Mesenchymal stem cell (in vitro differentiated cells and primary cell): ENCODE results near the gene THSD8.
A peak's percentile ranks its signal among the peaks of the same experiment; 100 is the strongest.

Source experiments
- DNase-seq: peaks from one replicate; pipeline ENCODE4 v3.0.0-alpha.2; 2013
- H2AFZ ChIP-seq: one replicate; pipeline ENCODE4 v1.6.1; 2013; ENCODE audit warnings: low read depth, mild to moderate bottlenecking, control low read depth, inconsistent platforms, low read length, moderate library complexity
- H2AK5ac ChIP-seq: 2 replicates; pipeline ENCODE4 v1.6.1; 2013; ENCODE audit warnings: low read length, moderate library complexity, mild to moderate bottlenecking, inconsistent platforms; ENCODE audit not compliant: severe bottlenecking
- H2BK120ac ChIP-seq: one replicate; pipeline ENCODE4 v1.6.1; 2013; ENCODE audit warnings: low read depth, mild to moderate bottlenecking, inconsistent platforms, low read length, moderate library complexity
- H2BK12ac ChIP-seq, 2 experiments: one replicate each; pipeline ENCODE4 v1.6.1; 2013; ENCODE audit warnings: inconsistent platforms in 2 of 2, low read length in 2 of 2, mild to moderate bottlenecking in 2 of 2, moderate library complexity in 2 of 2, control low read depth in 1 of 2
- H2BK15ac ChIP-seq: one replicate; pipeline ENCODE4 v1.6.1; 2013; ENCODE audit warnings: mild to moderate bottlenecking, low read depth, inconsistent platforms; ENCODE audit not compliant: poor library complexity, severe bottlenecking
- H2BK5ac ChIP-seq: 2 replicates; pipeline ENCODE4 v1.6.1; 2013; ENCODE audit warnings: low read depth, mild to moderate bottlenecking, low read length, control low read depth, inconsistent platforms; ENCODE audit not compliant: poor library complexity, severe bottlenecking
- H3K14ac ChIP-seq, 2 experiments: one replicate each; pipeline ENCODE4 v1.6.1; 2013; ENCODE audit warnings: inconsistent platforms in 2 of 2, low read length in 2 of 2, control low read depth in 1 of 2, mild to moderate bottlenecking in 1 of 2, moderate library complexity in 1 of 2
- H3K18ac ChIP-seq, 2 experiments: one replicate each; pipeline ENCODE4 v1.6.1; 2013; ENCODE audit warnings: inconsistent platforms in 2 of 2, low read length in 2 of 2, control low read depth in 1 of 2, low read depth in 1 of 2, mild to moderate bottlenecking in 1 of 2
- H3K23ac ChIP-seq, 2 experiments: one replicate each; pipeline ENCODE4 v1.6.1; 2013; ENCODE audit warnings: inconsistent platforms in 2 of 2, low read length in 2 of 2, mild to moderate bottlenecking in 2 of 2, moderate library complexity in 2 of 2, control low read depth in 1 of 2
- H3K27ac ChIP-seq: 2 replicates; pipeline ENCODE4 v1.5.1; 2013; ENCODE audit warnings: mild to moderate bottlenecking, moderate library complexity, low read length, control low read depth, inconsistent platforms; ENCODE audit not compliant: poor library complexity, severe bottlenecking
- H3K27me3 ChIP-seq, 2 experiments: 2 replicates each; pipeline versions ENCODE4 v1.6.1 to v1.7.0; 2013; ENCODE audit warnings: low read length in 2 of 2, mild to moderate bottlenecking in 2 of 2, moderate library complexity in 2 of 2, control low read depth in 1 of 2, inconsistent platforms in 1 of 2; ENCODE audit not compliant: control insufficient read depth in 1 of 2, insufficient read depth in 1 of 2
- H3K36me3 ChIP-seq, 2 experiments: 2 replicates each; pipeline versions ENCODE4 v1.6.1 to v1.7.0; 2013; ENCODE audit warnings: low read length in 2 of 2, control low read depth in 1 of 2, inconsistent platforms in 1 of 2, low read depth in 1 of 2, mild to moderate bottlenecking in 1 of 2; ENCODE audit not compliant: insufficient read depth in 2 of 2, control insufficient read depth in 1 of 2
- H3K4ac ChIP-seq, 2 experiments: one replicate each; pipeline ENCODE4 v1.6.1; 2013; ENCODE audit warnings: inconsistent platforms in 2 of 2, low read length in 2 of 2, mild to moderate bottlenecking in 2 of 2, moderate library complexity in 2 of 2, control low read depth in 1 of 2, low read depth in 1 of 2
- H3K4me1 ChIP-seq: 2 replicates; pipeline ENCODE4 v1.6.1; 2013; ENCODE audit warnings: low read depth, low read length, control low read depth; ENCODE audit not compliant: control insufficient read depth, insufficient read depth
- H3K4me2 ChIP-seq: 2 replicates; pipeline ENCODE4 v1.6.1; 2013; ENCODE audit warnings: low read length, mild to moderate bottlenecking, inconsistent platforms; ENCODE audit not compliant: poor library complexity, severe bottlenecking
- H3K4me3 ChIP-seq, 2 experiments: 2 replicates each; pipeline versions ENCODE4 v1.5.1 to v1.7.0; 2013; ENCODE audit warnings: low read length in 2 of 2, mild to moderate bottlenecking in 2 of 2, control low read depth in 1 of 2, low read depth in 1 of 2; ENCODE audit not compliant: insufficient read depth in 1 of 2
- H3K79me1 ChIP-seq: replicated peaks from 2 replicates; pipeline ENCODE4 v1.6.1; 2013; ENCODE audit warnings: mild to moderate bottlenecking, control low read depth, low read length, inconsistent platforms; ENCODE audit not compliant: poor library complexity, severe bottlenecking
- H3K9ac ChIP-seq: 2 replicates; pipeline ENCODE4 v1.7.0; 2013; ENCODE audit warnings: mild to moderate bottlenecking, low read length, moderate library complexity
- H3K9me3 ChIP-seq: 2 replicates; pipeline ENCODE4 v1.7.0; 2013; ENCODE audit warnings: mild to moderate bottlenecking, low read length; ENCODE audit not compliant: control insufficient read depth
- H4K8ac ChIP-seq: one replicate; pipeline ENCODE4 v1.6.1; 2013; ENCODE audit warnings: inconsistent platforms, mild to moderate bottlenecking, low read length, moderate library complexity
- H4K91ac ChIP-seq: one replicate; pipeline ENCODE4 v1.6.1; 2013; ENCODE audit warnings: mild to moderate bottlenecking, low read length, inconsistent platforms
- WGBS: methylation state at CpG from one replicate; pipeline ENCODE4 v1.1.7; 2013; ENCODE audit warnings: mixed read lengths; 5-methylcytosine and 5-hydroxymethylcytosine counted together

Gene THSD8

GRCh38 chr19:12792051-12792852 is 9.6 kb upstream of the THSD8 start:
- Histone ChIP-seq H2BK5ac (peak overlapping the region; percentile 93), H4K8ac (peak overlapping the region; percentile 33), H3K4me1 (peaks cover 38% of the 10 kb centered on the region), H3K79me1 (no peaks in the 10 kb centered on the region), H3K4ac (peak overlapping the region; percentile 84 to 89), H3K9ac (peak overlapping the region; percentile 99), H3K14ac (peak overlapping the region in 1 of 2 experiments; percentile 100), H3K4me3 (peak overlapping the region; percentile 86 to 99), H2BK120ac (no peak overlapping the region), H3K4me2 (peak overlapping the region; percentile 95), H2BK12ac (peak overlapping the region in 1 of 2 experiments; percentile 90), H2AFZ (no peak overlapping the region), H3K27ac (peak overlapping the region; percentile 85), H3K36me3 (peaks cover 0 to 8% of the 10 kb centered on the region in 2 experiments), H3K27me3 (no peaks in the 10 kb centered on the region), H2AK5ac (peak overlapping the region; percentile 26), H3K23ac (peak overlapping the region; percentile 82 to 98), H3K9me3 (no peaks in the 10 kb centered on the region), H2BK15ac (peak overlapping the region; percentile 87), H4K91ac (peak overlapping the region; percentile 67), H3K18ac (peak overlapping the region; percentile 97 to 99)
- WGBS = under 1% methylated on average over 53 of the region's 84 CpGs
- peak; percentile 55 for DNase-seq

GRCh38 chr19:12792853-12793289 is 9.0 kb upstream of the THSD8 start:
- peak overlapping the region in 1 of 2 experiments; percentile 75 for H3K4ac ChIP-seq
- peak overlapping the region; percentile 99 for H3K9ac ChIP-seq
- H2AK5ac ChIP-seq = peak overlapping the region; percentile 26
- peak overlapping the region; percentile 93 for H2BK5ac ChIP-seq
- peak overlapping the region; percentile 9 to 100 for H3K14ac ChIP-seq
- no peaks in the 10 kb centered on the region for H3K9me3 ChIP-seq
- H2BK15ac ChIP-seq = no peak overlapping the region
- H3K36me3 ChIP-seq = peaks cover 0 to 10% of the 10 kb centered on the region in 2 experiments
- no peaks in the 10 kb centered on the region for H3K79me1 ChIP-seq
- H3K4me1 ChIP-seq = peaks cover 38% of the 10 kb centered on the region
- peak overlapping the region; percentile 8 for H2BK120ac ChIP-seq
- H3K4me3 ChIP-seq = peak overlapping the region; percentile 86 to 99
- H3K27ac ChIP-seq = peak overlapping the region; percentile 83
- H2AFZ ChIP-seq = no peak overlapping the region
- H3K27me3 ChIP-seq = no peaks in the 10 kb centered on the region
- whole genome bisulfite sequencing = 0% methylated on average over 11 of the region's 22 CpGs
- H2BK12ac ChIP-seq = peak overlapping the region in 1 of 2 experiments; percentile 45
- peak overlapping the region; percentile 95 for H3K4me2 ChIP-seq
- peak overlapping the region; percentile 30 for H4K91ac ChIP-seq
- peak overlapping the region in 1 of 2 experiments; percentile 98 for H3K23ac ChIP-seq
- peak overlapping the region; percentile 16 for H4K8ac ChIP-seq
- DNase-seq = no peak
- peak overlapping the region; percentile 97 to 99 for H3K18ac ChIP-seq

- H3K14ac ChIP-seq = no peak overlapping the region
- DNase-seq = peak; percentile 95
- H3K79me1 ChIP-seq = no peaks in the 10 kb centered on the region
- no peak overlapping the region for H2AK5ac ChIP-seq
- no peak overlapping the region for H2AFZ ChIP-seq
- H4K91ac ChIP-seq = peak overlapping the region; percentile 96
- H3K4me2 ChIP-seq = peak overlapping the region; percentile 95
- H3K36me3 ChIP-seq = peaks cover under 1 to 10% of the 10 kb centered on the region in 2 experiments
- H4K8ac ChIP-seq = peak overlapping the region; percentile 67
- no peak overlapping the region for H3K23ac ChIP-seq
- WGBS = under 1% methylated on average over 68 of the region's 81 CpGs
- H2BK5ac ChIP-seq = peak overlapping the region; percentile 74
- no peaks in the 10 kb centered on the region for H3K27me3 ChIP-seq
- peak overlapping the region; percentile 97 for H2BK120ac ChIP-seq
- peaks cover 35% of the 10 kb centered on the region for H3K4me1 ChIP-seq
- peak overlapping the region; percentile 45 to 72 for H2BK12ac ChIP-seq
- H2BK15ac ChIP-seq = peak overlapping the region; percentile 97
- no peaks in the 10 kb centered on the region for H3K9me3 ChIP-seq
- peak overlapping the region; percentile 67 to 99 for H3K4me3 ChIP-seq
- H3K18ac ChIP-seq = peak overlapping the region; percentile 96 to 99
- peak overlapping the region; percentile 92 to 94 for H3K4ac ChIP-seq
- H3K27ac ChIP-seq = peak overlapping the region; percentile 83
- peak overlapping the region; percentile 99 for H3K9ac ChIP-seq
Measured at GRCh38 chr19:12793290-12794195, 8.3 kb upstream of the THSD8 start.
